Thymus (tissue), 11 donors: Measurements from ENCODE around the gene PDE7B. TPM values are rescaled to one million over a fixed set of nuclear protein-coding genes. Genes with fewer than 3 reads are reported as not detected.

Experiments used
- DNase-seq, 9 donors: peaks; one replicate each; pipeline ENCODE4 v3.0.0-alpha.2; 2013; ENCODE audit warnings: low spot score in 9 of 9, low read depth in 6 of 9, missing footprints in 1 of 9
- H3K27ac ChIP-seq, 2 donors: one replicate each; pipeline ENCODE4 v1.5.1; 2013; ENCODE audit warnings: control low read depth in 1 of 2, low read depth in 1 of 2, low read length in 1 of 2, mild to moderate bottlenecking in 1 of 2, moderate library complexity in 1 of 2
- H3K27me3 ChIP-seq, 2 donors: one replicate each; pipeline ENCODE4 v1.5.1; 2013; ENCODE audit warnings: low read length in 1 of 2; ENCODE audit not compliant: control insufficient read depth in 2 of 2, insufficient read depth in 1 of 2
- H3K36me3 ChIP-seq, 2 donors: one replicate each; pipeline ENCODE4 v1.5.1; 2013; ENCODE audit warnings: low read length in 1 of 2, mild to moderate bottlenecking in 1 of 2, moderate library complexity in 1 of 2; ENCODE audit not compliant: control insufficient read depth in 2 of 2, insufficient read depth in 2 of 2
- H3K4me1 ChIP-seq, 2 donors: one replicate each; pipeline ENCODE4 v1.5.1; 2013; ENCODE audit warnings: low read length in 2 of 2; ENCODE audit not compliant: control insufficient read depth in 2 of 2, insufficient read depth in 2 of 2
- H3K4me3 ChIP-seq, 2 donors: one replicate each; pipeline ENCODE4 v1.5.1; 2013; ENCODE audit warnings: low read length in 2 of 2, control low read depth in 1 of 2, mild to moderate bottlenecking in 1 of 2
- H3K9me3 ChIP-seq, 2 donors: one replicate each; pipeline ENCODE4 v1.5.1; 2013; ENCODE audit warnings: low read length in 1 of 2, mild to moderate bottlenecking in 1 of 2; ENCODE audit not compliant: control insufficient read depth in 2 of 2, insufficient read depth in 1 of 2
- WGBS: extraction: QIAGEN DNeasy Blood & Tissue Kit; methylation state at CpG from one replicate; pipeline ENCODE4 v1.1.7; 2013; 5-methylcytosine and 5-hydroxymethylcytosine counted together
- polyA plus RNA-seq: library from polyadenylated mRNA; stranded (reverse); fragments of 200-250 nt; gene quantifications from one replicate; pipeline ENCODE4 v1.2.3, GENCODE V29; 2013
- total RNA-seq: library from RNA; stranded (reverse); fragments of 120-200 nt; gene quantifications from one replicate; pipeline ENCODE4 v1.2.4, GENCODE V29; 2013
- donor health status: healthy.

The PDE7B gene
- total and polyA plus RNA-seq, 2 donors: 4.4 to 5.8 TPM

GRCh38 chr6:136158971-136159370 is 307.5 kb downstream of the PDE7B start:
- Histone ChIP-seq H3K4me3 (no peak overlapping the region), H3K27me3 (no peaks in the 10 kb centered on the region), H3K27ac (no peak overlapping the region), H3K4me1 (no peaks in the 10 kb centered on the region), H3K36me3 (peaks cover 0 to 9% of the 10 kb centered on the region in 2 donors), H3K9me3 (no peaks in the 10 kb centered on the region)
- DNase-seq: no peak
- 96% methylated on average over 2 of the region's 2 CpGs for WGBS

GRCh38 chr6:136160250-136160649 is 308.7 kb downstream of the PDE7B start:
- Histone ChIP-seq H3K4me3 (no peak overlapping the region), H3K27me3 (no peaks in the 10 kb centered on the region), H3K9me3 (no peaks in the 10 kb centered on the region), H3K36me3 (peaks cover 0 to 9% of the 10 kb centered on the region in 2 donors), H3K4me1 (no peaks in the 10 kb centered on the region), H3K27ac (no peak overlapping the region)
- 96% methylated on average over 4 of the region's 4 CpGs for WGBS
- no peak for DNase-seq

- Histone ChIP-seq H3K9me3 (no peaks in the 10 kb centered on the region), H3K27me3 (no peaks in the 10 kb centered on the region), H3K4me1 (no peaks in the 10 kb centered on the region), H3K36me3 (no peaks in the 10 kb centered on the region), H3K4me3 (no peak overlapping the region), H3K27ac (no peak overlapping the region)
- no peak for DNase-seq
- 92% methylated on average over 3 of the region's 3 CpGs for WGBS
Observed at GRCh38 chr6:136161950-136162349, 310.4 kb downstream of the PDE7B start.

GRCh38 chr6:136163260-136163659 is 311.8 kb downstream of the PDE7B start:
- 95% methylated on average over 3 of the region's 3 CpGs for WGBS
- DNase-seq: no peak

GRCh38 chr6:136166815-136167214 is 315.3 kb downstream of the PDE7B start:
- DNase-seq: no peak
- H3K9me3 ChIP-seq: no peaks in the 10 kb centered on the region
- H3K4me3 ChIP-seq: no peak overlapping the region
- no peaks in the 10 kb centered on the region for H3K4me1 ChIP-seq
- no peaks in the 10 kb centered on the region for H3K27me3 ChIP-seq
- H3K36me3 ChIP-seq: no peaks in the 10 kb centered on the region
- H3K27ac ChIP-seq: no peak overlapping the region
- WGBS: 95% methylated on average over 1 of the region's 1 CpG

More at GRCh38 chr6:136163260-136163659, 311.8 kb downstream of the PDE7B start:
- Histone ChIP-seq H3K27ac (no peak overlapping the region), H3K36me3 (no peaks in the 10 kb centered on the region), H3K4me3 (no peak overlapping the region), H3K9me3 (no peaks in the 10 kb centered on the region), H3K27me3 (no peaks in the 10 kb centered on the region), H3K4me1 (no peaks in the 10 kb centered on the region)

- Histone ChIP-seq H3K4me3 (no peak overlapping the region), H3K9me3 (no peaks in the 10 kb centered on the region), H3K4me1 (peaks cover 0 to 8% of the 10 kb centered on the region in 2 donors), H3K27ac (no peak overlapping the region), H3K36me3 (no peaks in the 10 kb centered on the region), H3K27me3 (no peaks in the 10 kb centered on the region)
- 95% methylated on average over 2 of the region's 2 CpGs for WGBS
- no peak for DNase-seq
Observed at GRCh38 chr6:136169394-136170148, 318.1 kb downstream of the PDE7B start.

- WGBS: 98% methylated on average over 3 of the region's 3 CpGs
- no peak overlapping the region for H3K4me3 ChIP-seq
- DNase-seq: no peak
- H3K27ac ChIP-seq: no peak overlapping the region
- H3K4me1 ChIP-seq: peaks cover 0 to 8% of the 10 kb centered on the region in 2 donors
- H3K27me3 ChIP-seq: no peaks in the 10 kb centered on the region
- no peaks in the 10 kb centered on the region for H3K36me3 ChIP-seq
- H3K9me3 ChIP-seq: no peaks in the 10 kb centered on the region
Observed at GRCh38 chr6:136171231-136171630, 319.7 kb downstream of the PDE7B start.

GRCh38 chr6:136173519-136174507 is 322.3 kb downstream of the PDE7B start:
- Histone ChIP-seq H3K4me1 (peaks cover 5 to 12% of the 10 kb centered on the region in 2 donors), H3K27ac (peak overlapping the region in 1 of 2 donors; percentile 70), H3K4me3 (no peak overlapping the region), H3K36me3 (no peaks in the 10 kb centered on the region), H3K27me3 (no peaks in the 10 kb centered on the region), H3K9me3 (no peaks in the 10 kb centered on the region)
- peak in 8 of 9 donors; percentile 15 to 78 (median 48) for DNase-seq
- WGBS: 91% methylated on average over 13 of the region's 13 CpGs

- Histone ChIP-seq H3K9me3 (no peaks in the 10 kb centered on the region), H3K36me3 (peaks cover 0 to 3% of the 10 kb centered on the region in 2 donors), H3K27ac (no peak overlapping the region), H3K4me1 (peaks cover 8 to 16% of the 10 kb centered on the region in 2 donors), H3K27me3 (no peaks in the 10 kb centered on the region), H3K4me3 (no peak overlapping the region)
- no peak for DNase-seq
- over 99% methylated on average over 2 of the region's 2 CpGs for WGBS
Observed at GRCh38 chr6:136174510-136174909, 323.0 kb downstream of the PDE7B start.
